ENCODE measurements around the gene PLEKHA7.
"Not testable (repeated sequence)": the region's sequence is repeated elsewhere in the genome, so short reads cannot be mapped to it uniquely, and the experiment has no call there.

The PLEKHA7 gene

GRCh38 chr11:17010851-17011420, 3.3 kb downstream of the PLEKHA7 start:
- no peak overlapping the region for H3K9ac ChIP-seq (ENCODE audit: low read length in 5 of 5)
- H3K4me3 ChIP-seq (ENCODE audit: low read depth in 1 of 5, low read length in 5 of 5), result no peak overlapping the region
- peaks cover 0 to 4% (median 0%) of the 10 kb centered on the region in 5 donors for H3K27me3 ChIP-seq (ENCODE audit: control insufficient read depth in 5 of 5, insufficient read depth in 4 of 5, low read length in 5 of 5)
- no peaks in the 10 kb centered on the region for H3K9me3 ChIP-seq (ENCODE audit: control insufficient read depth in 5 of 5, low read length in 5 of 5)
- no peak overlapping the region for H3K27ac ChIP-seq (ENCODE audit: low read depth, low read length)
- no peaks in the 10 kb centered on the region for H3K36me3 ChIP-seq (ENCODE audit: control insufficient read depth in 5 of 5, insufficient read depth in 5 of 5, low read length in 5 of 5)
- peaks cover 0 to 29% (median 25%) of the 10 kb centered on the region in 5 donors for H3K4me1 ChIP-seq (ENCODE audit: control insufficient read depth in 5 of 5, insufficient read depth in 5 of 5, low read length in 5 of 5)

DNA sequence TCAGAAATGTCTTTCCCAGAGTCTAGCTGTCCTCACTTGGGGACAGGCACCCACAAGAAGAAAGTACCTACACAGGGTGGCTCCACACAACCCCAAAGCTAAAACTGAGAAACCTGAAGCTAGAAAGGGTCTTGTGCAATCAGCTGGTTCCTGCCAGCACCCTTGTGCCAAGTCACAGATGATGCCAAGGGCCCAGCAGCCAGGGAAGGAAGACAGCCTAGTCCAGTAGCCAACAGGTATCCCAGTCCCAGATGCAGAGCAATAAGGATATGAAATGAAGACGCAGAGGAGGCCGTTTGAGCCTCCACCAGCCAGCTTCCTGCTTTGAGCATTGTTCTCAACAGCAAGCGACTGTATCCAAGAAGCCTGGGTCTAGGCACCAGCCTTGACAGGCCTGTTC, 6.1 kb downstream of the PLEKHA7 start:
- Histone ChIP-seq H3K9ac (ENCODE audit: low read length in 5 of 5) (no peak overlapping the region), H3K27ac (ENCODE audit: low read depth, low read length) (no peak overlapping the region), H3K9me3 (ENCODE audit: control insufficient read depth in 5 of 5, low read length in 5 of 5) (no peaks in the 10 kb centered on the region), H3K4me1 (ENCODE audit: control insufficient read depth in 5 of 5, insufficient read depth in 5 of 5, low read length in 5 of 5) (peaks cover 0 to 16% (median 15%) of the 10 kb centered on the region in 5 donors), H3K27me3 (ENCODE audit: control insufficient read depth in 5 of 5, insufficient read depth in 4 of 5, low read length in 5 of 5) (peaks cover 0 to 4% (median 0%) of the 10 kb centered on the region in 5 donors), H3K4me3 (ENCODE audit: low read depth in 1 of 5, low read length in 5 of 5) (no peak overlapping the region), H3K36me3 (ENCODE audit: control insufficient read depth in 5 of 5, insufficient read depth in 5 of 5, low read length in 5 of 5) (no peaks in the 10 kb centered on the region)

DNA sequence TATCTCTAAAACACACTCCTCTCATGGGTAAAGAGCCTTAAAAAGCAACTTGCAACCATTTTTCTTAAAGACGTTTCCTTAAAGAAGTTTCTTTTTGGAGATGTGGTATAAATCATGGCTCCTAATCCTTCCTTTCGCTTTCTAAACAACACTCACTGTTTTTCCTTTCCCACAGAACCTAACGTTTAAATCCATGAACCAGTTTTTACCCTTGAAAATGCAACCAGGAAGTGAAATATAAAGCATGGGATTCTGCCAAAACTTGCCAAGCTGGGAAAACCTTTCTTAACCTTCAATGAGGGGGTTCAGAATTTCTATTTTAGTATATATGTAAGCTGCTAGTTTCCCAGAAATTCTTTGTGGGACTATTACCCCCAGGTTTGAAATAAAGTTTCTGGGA, 8.6 kb downstream of the PLEKHA7 start:
- Histone ChIP-seq H3K27me3 (ENCODE audit: control insufficient read depth in 5 of 5, insufficient read depth in 4 of 5, low read length in 5 of 5) (no peaks in the 10 kb centered on the region), H3K27ac (ENCODE audit: low read depth, low read length) (no peak overlapping the region), H3K4me3 (ENCODE audit: low read depth in 1 of 5, low read length in 5 of 5) (no peak overlapping the region), H3K36me3 (ENCODE audit: control insufficient read depth in 5 of 5, insufficient read depth in 5 of 5, low read length in 5 of 5) (no peaks in the 10 kb centered on the region), H3K9ac (ENCODE audit: low read length in 5 of 5) (no peak overlapping the region), H3K4me1 (ENCODE audit: control insufficient read depth in 5 of 5, insufficient read depth in 5 of 5, low read length in 5 of 5) (peaks cover 0 to 10% (median 5%) of the 10 kb centered on the region in 5 donors), H3K9me3 (ENCODE audit: control insufficient read depth in 5 of 5, low read length in 5 of 5) (no peaks in the 10 kb centered on the region)

GRCh38 chr11:17004486-17005148, 9.6 kb downstream of the PLEKHA7 start:
- Histone ChIP-seq H3K4me3 (ENCODE audit: low read depth in 1 of 5, low read length in 5 of 5) (no peak overlapping the region), H3K36me3 (ENCODE audit: control insufficient read depth in 5 of 5, insufficient read depth in 5 of 5, low read length in 5 of 5) (no peaks in the 10 kb centered on the region), H3K9me3 (ENCODE audit: control insufficient read depth in 5 of 5, low read length in 5 of 5) (no peaks in the 10 kb centered on the region), H3K27me3 (ENCODE audit: control insufficient read depth in 5 of 5, insufficient read depth in 4 of 5, low read length in 5 of 5) (no peaks in the 10 kb centered on the region), H3K9ac (ENCODE audit: low read length in 5 of 5) (no peak overlapping the region), H3K27ac (ENCODE audit: low read depth, low read length) (no peak overlapping the region), H3K4me1 (ENCODE audit: control insufficient read depth in 5 of 5, insufficient read depth in 5 of 5, low read length in 5 of 5) (peaks cover 0 to 16% (median 5%) of the 10 kb centered on the region in 5 donors)

DNA sequence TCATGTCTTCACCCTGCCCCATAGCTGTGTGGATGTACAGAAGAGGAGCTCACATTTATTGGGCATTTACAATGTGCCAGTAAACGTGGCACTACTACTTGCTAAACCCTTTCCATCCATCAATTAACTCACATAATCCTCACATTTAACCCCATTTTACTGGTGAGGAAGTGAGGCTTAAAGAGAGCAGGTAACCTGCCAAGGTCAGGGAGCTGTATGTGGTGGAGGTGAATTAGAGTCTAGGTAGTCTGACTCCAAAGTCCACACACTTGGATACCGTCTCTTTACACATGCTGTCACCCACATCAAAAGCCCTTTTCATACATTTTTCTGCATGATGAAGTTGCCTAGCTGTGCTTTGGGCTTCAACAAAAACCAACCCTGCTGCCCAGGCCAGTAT, 10.8 kb downstream of the PLEKHA7 start:
- Histone ChIP-seq H3K4me3 (ENCODE audit: low read depth in 1 of 5, low read length in 5 of 5) (no peak overlapping the region), H3K9ac (ENCODE audit: low read length in 5 of 5) (no peak overlapping the region), H3K4me1 (ENCODE audit: control insufficient read depth in 5 of 5, insufficient read depth in 5 of 5, low read length in 5 of 5) (peaks cover 0 to 16% (median 5%) of the 10 kb centered on the region in 5 donors), H3K36me3 (ENCODE audit: control insufficient read depth in 5 of 5, insufficient read depth in 5 of 5, low read length in 5 of 5) (no peaks in the 10 kb centered on the region), H3K27ac (ENCODE audit: low read depth, low read length) (no peak overlapping the region), H3K9me3 (ENCODE audit: control insufficient read depth in 5 of 5, low read length in 5 of 5) (no peaks in the 10 kb centered on the region), H3K27me3 (ENCODE audit: control insufficient read depth in 5 of 5, insufficient read depth in 4 of 5, low read length in 5 of 5) (no peaks in the 10 kb centered on the region)

DNA sequence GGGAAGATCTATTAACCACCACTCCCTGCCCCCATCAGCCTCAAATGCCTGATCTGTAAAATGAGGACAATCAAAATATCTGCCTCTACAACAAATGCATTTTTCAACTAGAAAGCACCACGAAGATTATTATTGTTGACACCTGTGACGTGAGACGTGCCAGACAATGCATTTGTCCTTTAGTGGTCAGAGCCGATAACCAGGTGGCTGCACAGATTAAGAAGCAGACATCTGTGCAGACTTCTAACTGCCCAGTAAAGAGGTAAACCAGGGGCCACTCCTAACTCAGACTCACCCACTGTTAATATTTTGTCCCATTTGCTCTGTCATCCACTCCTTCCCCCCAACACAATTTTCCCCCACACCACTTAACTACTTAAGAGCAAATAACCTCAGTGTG, 11.7 kb downstream of the PLEKHA7 start:
- H3K4me1 ChIP-seq (ENCODE audit: control insufficient read depth in 5 of 5, insufficient read depth in 5 of 5, low read length in 5 of 5), result peaks cover 0 to 9% (median 7%) of the 10 kb centered on the region in 5 donors
- no peaks in the 10 kb centered on the region for H3K27me3 ChIP-seq (ENCODE audit: control insufficient read depth in 5 of 5, insufficient read depth in 4 of 5, low read length in 5 of 5)
- no peaks in the 10 kb centered on the region for H3K9me3 ChIP-seq (ENCODE audit: control insufficient read depth in 5 of 5, low read length in 5 of 5)
- H3K9ac ChIP-seq (ENCODE audit: low read length in 5 of 5), result no peak overlapping the region
- H3K4me3 ChIP-seq (ENCODE audit: low read depth in 1 of 5, low read length in 5 of 5), result no peak overlapping the region
- no peak overlapping the region for H3K27ac ChIP-seq (ENCODE audit: low read depth, low read length)
- no peaks in the 10 kb centered on the region for H3K36me3 ChIP-seq (ENCODE audit: control insufficient read depth in 5 of 5, insufficient read depth in 5 of 5, low read length in 5 of 5)

DNA sequence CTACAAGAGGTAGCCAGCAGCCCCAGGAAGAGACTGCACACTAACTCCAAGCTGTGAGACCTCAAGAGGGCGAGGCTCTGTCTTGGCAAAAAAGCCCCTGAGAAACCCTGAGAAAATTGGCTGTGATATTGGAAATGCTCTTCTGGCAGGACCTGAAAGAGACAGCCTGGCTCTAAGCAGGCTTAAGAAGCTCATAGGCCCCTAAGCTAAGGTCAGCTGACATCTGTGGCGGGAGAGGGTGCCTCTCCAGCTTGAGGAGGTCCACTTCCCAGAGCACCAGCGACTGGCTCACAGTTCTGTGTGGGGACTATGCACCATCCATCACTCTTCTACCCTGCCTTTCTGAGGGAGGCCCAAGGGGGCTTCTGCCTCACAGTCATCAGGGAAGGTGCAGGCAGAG, 12.4 kb downstream of the PLEKHA7 start:
- Histone ChIP-seq H3K27me3 (ENCODE audit: control insufficient read depth in 5 of 5, insufficient read depth in 4 of 5, low read length in 5 of 5) (no peaks in the 10 kb centered on the region), H3K4me1 (ENCODE audit: control insufficient read depth in 5 of 5, insufficient read depth in 5 of 5, low read length in 5 of 5) (peaks cover 0 to 13% (median 7%) of the 10 kb centered on the region in 5 donors), H3K27ac (ENCODE audit: low read depth, low read length) (no peak overlapping the region), H3K36me3 (ENCODE audit: control insufficient read depth in 5 of 5, insufficient read depth in 5 of 5, low read length in 5 of 5) (no peaks in the 10 kb centered on the region), H3K9me3 (ENCODE audit: control insufficient read depth in 5 of 5, low read length in 5 of 5) (no peaks in the 10 kb centered on the region), H3K4me3 (ENCODE audit: low read depth in 1 of 5, low read length in 5 of 5) (no peak overlapping the region), H3K9ac (ENCODE audit: low read length in 5 of 5) (no peak overlapping the region)

DNA sequence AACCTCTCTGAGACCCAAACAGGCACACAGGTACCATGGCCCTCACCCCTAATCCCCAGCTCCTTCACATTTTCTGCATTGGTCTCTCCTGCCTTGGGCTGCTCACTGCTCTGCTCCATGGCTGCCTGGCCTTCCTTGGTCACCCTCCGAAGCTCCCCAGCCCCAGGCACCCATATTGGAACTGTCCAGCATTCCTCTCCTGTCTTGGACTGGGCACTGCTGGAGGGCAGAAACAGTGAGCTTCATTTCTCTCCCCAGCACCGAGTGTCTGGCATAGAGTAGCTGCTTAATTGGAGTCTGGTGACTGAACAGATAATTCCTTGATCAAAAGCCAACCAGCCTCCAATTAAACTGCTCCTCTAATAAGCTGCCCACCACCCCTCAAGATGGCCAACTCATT, 13.2 kb downstream of the PLEKHA7 start:
- Histone ChIP-seq H3K36me3 (ENCODE audit: control insufficient read depth in 5 of 5, insufficient read depth in 5 of 5, low read length in 5 of 5) (no peaks in the 10 kb centered on the region), H3K9ac (ENCODE audit: low read length in 5 of 5) (no peak overlapping the region), H3K9me3 (ENCODE audit: control insufficient read depth in 5 of 5, low read length in 5 of 5) (no peaks in the 10 kb centered on the region), H3K27me3 (ENCODE audit: control insufficient read depth in 5 of 5, insufficient read depth in 4 of 5, low read length in 5 of 5) (no peaks in the 10 kb centered on the region), H3K4me3 (ENCODE audit: low read depth in 1 of 5, low read length in 5 of 5) (no peak overlapping the region), H3K27ac (ENCODE audit: low read depth, low read length) (no peak overlapping the region), H3K4me1 (ENCODE audit: control insufficient read depth in 5 of 5, insufficient read depth in 5 of 5, low read length in 5 of 5) (peaks cover 4 to 19% (median 13%) of the 10 kb centered on the region in 5 donors)

GRCh38 chr11:17000253-17000652, 14.0 kb downstream of the PLEKHA7 start:
- H3K4me3 ChIP-seq (ENCODE audit: low read depth in 1 of 5, low read length in 5 of 5); H3K27me3 ChIP-seq (ENCODE audit: control insufficient read depth in 5 of 5, insufficient read depth in 4 of 5, low read length in 5 of 5); H3K27ac ChIP-seq (ENCODE audit: low read depth, low read length); H3K9ac ChIP-seq (ENCODE audit: low read length in 5 of 5); H3K36me3 ChIP-seq (ENCODE audit: control insufficient read depth in 5 of 5, insufficient read depth in 5 of 5, low read length in 5 of 5); H3K9me3 ChIP-seq (ENCODE audit: control insufficient read depth in 5 of 5, low read length in 5 of 5): not testable (repeated sequence)
- peaks cover 4 to 26% (median 20%) of the 10 kb centered on the region in 5 donors for H3K4me1 ChIP-seq (ENCODE audit: control insufficient read depth in 5 of 5, insufficient read depth in 5 of 5, low read length in 5 of 5)

GRCh38 chr11:16999116-16999515, 15.1 kb downstream of the PLEKHA7 start:
- Histone ChIP-seq H3K4me3 (ENCODE audit: low read depth in 1 of 5, low read length in 5 of 5) (no peak overlapping the region), H3K9ac (ENCODE audit: low read length in 5 of 5) (no peak overlapping the region), H3K27me3 (ENCODE audit: control insufficient read depth in 5 of 5, insufficient read depth in 4 of 5, low read length in 5 of 5) (no peaks in the 10 kb centered on the region), H3K9me3 (ENCODE audit: control insufficient read depth in 5 of 5, low read length in 5 of 5) (no peaks in the 10 kb centered on the region), H3K36me3 (ENCODE audit: control insufficient read depth in 5 of 5, insufficient read depth in 5 of 5, low read length in 5 of 5) (no peaks in the 10 kb centered on the region), H3K27ac (ENCODE audit: low read depth, low read length) (no peak overlapping the region), H3K4me1 (ENCODE audit: control insufficient read depth in 5 of 5, insufficient read depth in 5 of 5, low read length in 5 of 5) (peaks cover 4 to 30% (median 22%) of the 10 kb centered on the region in 5 donors)

All from subcutaneous abdominal adipose tissue (tissue), 5 donors.